ENCODE data around the gene GTF2A1. TPM values are rescaled to one million over a fixed set of nuclear protein-coding genes. Genes with fewer than 3 reads are reported as not detected.
A peak's percentile ranks its signal among the peaks of the same experiment; 100 is the strongest.

The GTF2A1 gene
- total RNA-seq, 1 donor from 2014 or later = 20.8 TPM

GRCh38 chr14:81219210-81219758 is 1.5 kb downstream of the GTF2A1 start:
- intact Hi-C loops (cut with micrococcal nuclease) = no loop called here
- Histone ChIP-seq H3K9me3 (replicated peaks) (no peaks in the 10 kb centered on the region), H3K36me3 (peaks cover 21% of the 10 kb centered on the region), H3K27me3 (ENCODE audit: low read depth) (no peaks in the 10 kb centered on the region), H3K27ac (replicated peaks) (peak overlapping the region; percentile 96), H3K4me3 (peak overlapping the region; percentile 80), H3K4me1 (peaks cover 36% of the 10 kb centered on the region)
- no peak for TF ChIP-seq CTCF (IDR thresholded peaks at IDR 0.05; ENCODE audit: borderline replicate concordance)
- DNase-seq = peak; percentile 89

GRCh38 chr14:81211844-81212243 is 8.9 kb downstream of the GTF2A1 start:
- no peak overlapping the region for H3K27ac ChIP-seq (replicated peaks)
- peak; percentile 66 for TF ChIP-seq CTCF (IDR thresholded peaks at IDR 0.05; ENCODE audit: borderline replicate concordance)
- H3K4me3 ChIP-seq = no peak overlapping the region
- H3K9me3 ChIP-seq (replicated peaks) = no peaks in the 10 kb centered on the region
- peaks cover 48% of the 10 kb centered on the region for H3K36me3 ChIP-seq
- peak; percentile 30 for DNase-seq
- intact Hi-C loops (cut with micrococcal nuclease) = no loop called here
- no peaks in the 10 kb centered on the region for H3K27me3 ChIP-seq (ENCODE audit: low read depth)
- H3K4me1 ChIP-seq = peaks cover 24% of the 10 kb centered on the region

GRCh38 chr14:81209167-81209836 is 11.5 kb downstream of the GTF2A1 start:
- Histone ChIP-seq H3K4me3 (no peak overlapping the region), H3K4me1 (peaks cover 37% of the 10 kb centered on the region), H3K27ac (replicated peaks) (no peak overlapping the region), H3K27me3 (ENCODE audit: low read depth) (no peaks in the 10 kb centered on the region), H3K9me3 (replicated peaks) (no peaks in the 10 kb centered on the region), H3K36me3 (peaks cover 28% of the 10 kb centered on the region)
- no peak for DNase-seq
- no peak for TF ChIP-seq CTCF (IDR thresholded peaks at IDR 0.05; ENCODE audit: borderline replicate concordance)
- intact Hi-C loops (cut with micrococcal nuclease) = no loop called here

- TF ChIP-seq CTCF (IDR thresholded peaks at IDR 0.05; ENCODE audit: borderline replicate concordance) = no peak
Measured at GRCh38 chr14:81208489-81208888, 12.3 kb downstream of the GTF2A1 start.

GRCh38 chr14:81206115-81206514 is 14.6 kb downstream of the GTF2A1 start:
- DNase-seq = no peak
- no peak overlapping the region for H3K4me3 ChIP-seq
- peak overlapping the region; percentile 57 for H3K27ac ChIP-seq (replicated peaks)
- intact Hi-C loops (cut with micrococcal nuclease) = no loop called here
- H3K36me3 ChIP-seq = peaks cover 41% of the 10 kb centered on the region
- no peaks in the 10 kb centered on the region for H3K27me3 ChIP-seq (ENCODE audit: low read depth)
- peaks cover 22% of the 10 kb centered on the region for H3K4me1 ChIP-seq
- no peak for TF ChIP-seq CTCF (IDR thresholded peaks at IDR 0.05; ENCODE audit: borderline replicate concordance)
- H3K9me3 ChIP-seq (replicated peaks) = no peaks in the 10 kb centered on the region

More at GRCh38 chr14:81208489-81208888, 12.3 kb downstream of the GTF2A1 start:
- Histone ChIP-seq H3K36me3 (peaks cover 24% of the 10 kb centered on the region), H3K9me3 (replicated peaks) (no peaks in the 10 kb centered on the region), H3K27me3 (ENCODE audit: low read depth) (no peaks in the 10 kb centered on the region), H3K4me1 (peaks cover 37% of the 10 kb centered on the region), H3K4me3 (no peak overlapping the region), H3K27ac (replicated peaks) (no peak overlapping the region)
- intact Hi-C loops (cut with micrococcal nuclease) = no loop called here
- no peak for DNase-seq
